B cell (primary cell): ENCODE data around the gene CASP1.

ENCODE experiments used
- EZH2 ChIP-seq: IDR thresholded peaks from 2 replicates; pipeline ENCODE4 v1.6.1; 2012; ENCODE audit warnings: borderline replicate concordance, low read depth, mild to moderate bottlenecking, moderate library complexity, low read length; ENCODE audit not compliant: insufficient read depth, poor library complexity, severe bottlenecking
- TF ChIP-seq, protein P1 (sequence below): fragments of 200-600 bp; IDR thresholded peaks from one replicate; pipeline ENCODE4 v1.8.0; 2022; ENCODE audit warnings: antibody characterized with exemption, mild to moderate bottlenecking

DNA sequence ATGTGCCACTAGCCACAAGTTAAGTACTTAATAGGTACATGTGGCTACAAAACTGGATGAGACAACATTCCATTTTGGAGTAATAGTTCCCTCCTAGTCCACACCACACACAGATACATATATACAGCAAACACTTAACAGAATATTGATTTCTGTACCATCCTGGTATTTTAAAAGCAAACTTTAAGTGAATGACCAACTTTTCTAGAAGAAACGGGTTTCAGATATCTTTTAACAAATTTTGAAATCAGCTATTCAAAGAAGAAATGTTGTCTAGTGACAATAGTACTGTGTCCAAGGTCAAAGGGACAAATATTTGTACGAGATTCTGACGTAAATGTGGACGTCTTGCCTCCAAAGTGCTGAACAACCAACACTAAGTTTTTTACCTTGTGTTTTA, 22.5 kb upstream of the CASP1 start:
- TF ChIP-seq, protein P1, sequence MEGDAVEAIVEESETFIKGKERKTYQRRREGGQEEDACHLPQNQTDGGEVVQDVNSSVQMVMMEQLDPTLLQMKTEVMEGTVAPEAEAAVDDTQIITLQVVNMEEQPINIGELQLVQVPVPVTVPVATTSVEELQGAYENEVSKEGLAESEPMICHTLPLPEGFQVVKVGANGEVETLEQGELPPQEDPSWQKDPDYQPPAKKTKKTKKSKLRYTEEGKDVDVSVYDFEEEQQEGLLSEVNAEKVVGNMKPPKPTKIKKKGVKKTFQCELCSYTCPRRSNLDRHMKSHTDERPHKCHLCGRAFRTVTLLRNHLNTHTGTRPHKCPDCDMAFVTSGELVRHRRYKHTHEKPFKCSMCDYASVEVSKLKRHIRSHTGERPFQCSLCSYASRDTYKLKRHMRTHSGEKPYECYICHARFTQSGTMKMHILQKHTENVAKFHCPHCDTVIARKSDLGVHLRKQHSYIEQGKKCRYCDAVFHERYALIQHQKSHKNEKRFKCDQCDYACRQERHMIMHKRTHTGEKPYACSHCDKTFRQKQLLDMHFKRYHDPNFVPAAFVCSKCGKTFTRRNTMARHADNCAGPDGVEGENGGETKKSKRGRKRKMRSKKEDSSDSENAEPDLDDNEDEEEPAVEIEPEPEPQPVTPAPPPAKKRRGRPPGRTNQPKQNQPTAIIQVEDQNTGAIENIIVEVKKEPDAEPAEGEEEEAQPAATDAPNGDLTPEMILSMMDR: no peak
- TF ChIP-seq EZH2: no peak
